Type B pancreatic cell (in vitro differentiated cells): Measurements from ENCODE around the gene VRK1. TPM values are rescaled to one million over a fixed set of nuclear protein-coding genes. Genes with fewer than 3 reads are reported as not detected.

ENCODE experiments used
- DNase-seq: peaks from one replicate; pipeline ENCODE4 v3.0.0; 2021; ENCODE audit warnings: mixed read lengths; ENCODE audit not compliant: unreplicated experiment; ENCODE audit errors: extremely low spot score
- H3K27ac Mint-ChIP-seq: 2 replicates; pipeline ENCODE4 v1.8.0; 2021; ENCODE audit warnings: mild to moderate bottlenecking, mixed read lengths
- H3K27me3 Mint-ChIP-seq: 2 replicates; pipeline ENCODE4 v1.8.0; 2021; ENCODE audit warnings: mixed read lengths
- H3K36me3 Mint-ChIP-seq: 2 replicates; pipeline ENCODE4 v1.8.0; 2021; ENCODE audit warnings: mixed read lengths
- H3K4me1 Mint-ChIP-seq: one replicate; pipeline ENCODE4 v1.8.0; 2021; ENCODE audit warnings: mixed read lengths; ENCODE audit not compliant: unreplicated experiment
- H3K4me3 Mint-ChIP-seq: 2 replicates; pipeline ENCODE4 v1.8.0; 2021; ENCODE audit warnings: mild to moderate bottlenecking, mixed read lengths
- H3K9me3 Mint-ChIP-seq: 2 replicates; pipeline ENCODE4 v1.8.0; 2021; ENCODE audit warnings: mixed read lengths
- CTCF ChIP-seq: fragments of 200-600 bp; sonication (generic); conservative IDR thresholded peaks from 2 replicates; pipeline ENCODE4 v1.5.0; 2021; ENCODE audit warnings: antibody characterized with exemption, mild to moderate bottlenecking
- total RNA-seq: library from RNA; stranded (reverse); gene quantifications from 2 replicates; pipeline ENCODE4 v1.2.1, GENCODE V29; 2021; ENCODE audit warnings: low replicate concordance

VRK1 gene
- total RNA-seq, 1 donor from 2014 or later = 36.9 TPM

- Mint-ChIP-seq H3K36me3 (no peaks in the 10 kb centered on the region), H3K27me3 (no peaks in the 10 kb centered on the region), H3K9me3 (no peaks in the 10 kb centered on the region), H3K4me1 (peaks cover 12% of the 10 kb centered on the region), H3K27ac (no peak overlapping the region), H3K4me3 (peak overlapping the region; percentile 93)
- DNase-seq = no peak
- TF ChIP-seq CTCF = no peak
Observed at GRCh38 chr14:96798956-96799355, 1.8 kb downstream of the VRK1 start.

GRCh38 chr14:96799489-96800054 lies 2.4 kb downstream of the VRK1 start:
- no peak for DNase-seq
- no peaks in the 10 kb centered on the region for H3K9me3 Mint-ChIP-seq
- peak overlapping the region; percentile 34 for H3K4me3 Mint-ChIP-seq
- no peak overlapping the region for H3K27ac Mint-ChIP-seq
- TF ChIP-seq CTCF = no peak
- H3K27me3 Mint-ChIP-seq = no peaks in the 10 kb centered on the region
- no peaks in the 10 kb centered on the region for H3K36me3 Mint-ChIP-seq
- peaks cover 12% of the 10 kb centered on the region for H3K4me1 Mint-ChIP-seq

- no peaks in the 10 kb centered on the region for H3K9me3 Mint-ChIP-seq
- no peaks in the 10 kb centered on the region for H3K27me3 Mint-ChIP-seq
- no peaks in the 10 kb centered on the region for H3K36me3 Mint-ChIP-seq
- no peak for DNase-seq
- TF ChIP-seq CTCF = no peak
- H3K4me1 Mint-ChIP-seq = peaks cover 12% of the 10 kb centered on the region
- no peak overlapping the region for H3K4me3 Mint-ChIP-seq
- no peak overlapping the region for H3K27ac Mint-ChIP-seq
Observed at GRCh38 chr14:96801931-96802330, 4.7 kb downstream of the VRK1 start.

- Mint-ChIP-seq H3K27me3 (no peaks in the 10 kb centered on the region), H3K4me3 (no peak overlapping the region), H3K27ac (no peak overlapping the region), H3K36me3 (no peaks in the 10 kb centered on the region), H3K9me3 (no peaks in the 10 kb centered on the region), H3K4me1 (peaks cover 11% of the 10 kb centered on the region)
- no peak for TF ChIP-seq CTCF
- DNase-seq = no peak
Observed at GRCh38 chr14:96802963-96803362, 5.8 kb downstream of the VRK1 start.

GRCh38 chr14:96803958-96804357 lies 6.8 kb downstream of the VRK1 start:
- Mint-ChIP-seq H3K36me3 (no peaks in the 10 kb centered on the region), H3K27ac (no peak overlapping the region), H3K27me3 (no peaks in the 10 kb centered on the region), H3K9me3 (no peaks in the 10 kb centered on the region), H3K4me1 (peaks cover 1% of the 10 kb centered on the region), H3K4me3 (no peak overlapping the region)
- no peak for TF ChIP-seq CTCF
- no peak for DNase-seq

GRCh38 chr14:96804895-96805294 lies 7.7 kb downstream of the VRK1 start:
- H3K9me3 Mint-ChIP-seq = no peaks in the 10 kb centered on the region
- H3K4me3 Mint-ChIP-seq = no peak overlapping the region
- H3K36me3 Mint-ChIP-seq = no peaks in the 10 kb centered on the region
- DNase-seq = no peak
- TF ChIP-seq CTCF = no peak
- no peak overlapping the region for H3K27ac Mint-ChIP-seq
- no peaks in the 10 kb centered on the region for H3K27me3 Mint-ChIP-seq
- no peaks in the 10 kb centered on the region for H3K4me1 Mint-ChIP-seq
